Amniotic stem cell (primary cell): ENCODE measurements around the gene DVL1.
A peak's percentile ranks its signal among the peaks of the same experiment; 100 is the strongest.

ENCODE experiments used
- DNase-seq: peaks from one replicate; lab custom pipeline; 2025; lab: John Stamatoyannopoulos, UW

The DVL1 gene

DNA sequence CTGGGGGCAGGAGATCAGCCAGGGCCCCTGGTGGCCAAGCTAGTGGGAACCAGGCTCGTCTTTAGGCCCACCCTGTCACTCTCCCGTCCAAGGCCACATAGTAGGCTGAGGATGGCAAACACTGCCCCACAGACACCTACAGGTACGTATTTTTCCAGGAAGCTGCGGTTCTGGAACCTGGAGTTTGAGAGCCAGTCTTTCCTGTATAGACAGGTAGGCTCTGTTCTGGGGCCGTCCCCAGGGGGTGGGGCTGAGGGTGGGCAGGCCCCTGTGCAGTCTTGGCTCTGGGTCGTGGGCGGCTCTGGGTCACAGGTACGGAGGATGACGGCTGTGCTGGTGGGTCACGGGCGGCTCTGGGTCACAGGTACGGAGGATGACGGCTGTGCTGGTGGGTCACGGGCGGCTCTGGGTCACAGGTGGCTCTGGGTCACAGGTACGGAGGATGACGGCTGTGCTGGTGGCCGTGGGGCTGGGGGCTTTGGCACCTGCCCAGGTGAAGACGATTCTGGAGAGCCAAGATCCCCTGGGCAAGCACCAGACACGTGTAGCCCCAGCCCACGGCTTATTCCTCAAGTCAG, 38.7 kb downstream of the DVL1 start:
- no peak for DNase-seq

- no peak for DNase-seq
Observed at GRCh38 chr1:1310109-1310385, 39.2 kb downstream of the DVL1 start.

DNA sequence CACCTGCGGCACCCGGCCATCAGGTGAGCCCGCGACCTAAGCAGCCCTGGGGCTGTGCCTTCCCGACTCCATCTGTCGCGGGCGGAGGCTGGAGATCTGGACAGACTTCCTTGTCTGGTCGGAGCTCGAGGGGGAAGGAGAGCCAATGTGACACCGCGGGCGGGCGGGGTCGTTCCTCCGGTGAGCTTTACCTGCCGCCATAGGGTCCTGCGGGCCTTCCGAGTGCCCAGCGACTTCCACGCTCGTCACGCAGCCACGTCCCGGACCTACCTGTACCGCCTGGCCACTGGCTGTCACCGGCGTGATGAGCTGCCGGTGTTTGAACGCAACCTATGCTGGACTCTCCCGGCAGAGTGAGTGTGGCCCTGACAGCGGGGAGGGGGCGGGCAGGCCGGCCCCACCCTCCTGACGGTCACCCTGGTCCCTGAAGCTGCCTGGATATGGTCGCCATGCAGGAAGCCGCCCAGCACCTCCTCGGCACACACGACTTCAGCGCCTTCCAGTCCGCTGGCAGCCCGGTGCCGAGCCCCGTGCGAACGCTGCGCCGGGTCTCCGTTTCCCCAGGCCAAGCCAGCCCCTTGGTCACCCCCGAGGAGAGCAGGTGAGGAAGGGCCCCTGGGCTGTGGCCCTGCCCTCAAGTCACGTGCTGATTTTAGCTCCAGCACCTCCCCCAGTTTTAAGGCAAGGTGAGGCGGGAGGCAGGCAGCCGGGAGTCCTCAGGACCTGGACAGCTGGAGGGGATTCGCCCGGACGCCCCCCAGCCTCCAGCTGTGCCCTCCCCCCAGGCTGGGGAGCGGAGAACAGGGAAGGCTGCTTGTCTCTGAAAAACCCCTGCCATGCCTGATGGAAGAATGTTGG, 39.7 kb downstream of the DVL1 start:
- no peak for DNase-seq

DNA sequence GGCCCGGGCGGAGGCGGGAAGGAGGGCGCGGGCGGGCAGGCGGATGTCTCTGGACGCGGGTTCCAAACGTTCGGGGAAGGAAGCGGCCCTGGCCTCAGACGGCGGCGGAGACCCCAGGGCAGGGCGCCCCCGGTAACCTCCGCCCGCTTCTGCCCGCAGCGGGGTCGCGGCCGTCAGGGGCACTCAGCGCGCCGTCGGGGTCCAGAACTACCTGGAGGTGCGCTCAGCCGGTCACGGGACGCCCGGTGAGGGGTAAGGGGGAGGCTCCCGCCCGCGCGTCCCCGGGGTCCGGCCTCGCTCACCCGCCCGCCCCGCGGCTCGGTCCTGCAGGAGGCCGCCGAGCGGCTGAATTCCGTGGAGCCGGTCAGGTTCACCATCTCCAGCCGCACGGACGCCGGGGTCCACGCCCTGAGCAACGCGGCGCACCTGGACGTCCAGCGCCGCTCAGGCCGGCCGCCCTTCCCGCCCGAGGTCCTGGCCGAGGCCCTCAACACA, 40.4 kb downstream of the DVL1 start:
- no peak for DNase-seq

- DNase-seq, result peak; percentile 98
Observed at GRCh38 chr1:1307923-1308755, 41.1 kb downstream of the DVL1 start, which contains the start of the genes ACAP3 and PUSL1. TSS of gene ACAP3 (minus strand) at chr1:1307930. CDS start at chr1:1307815, 115 bp downstream. TSS of gene PUSL1 (plus strand) at chr1:1308597. CDS start at chr1:1308644, 47 bp downstream.

DNA sequence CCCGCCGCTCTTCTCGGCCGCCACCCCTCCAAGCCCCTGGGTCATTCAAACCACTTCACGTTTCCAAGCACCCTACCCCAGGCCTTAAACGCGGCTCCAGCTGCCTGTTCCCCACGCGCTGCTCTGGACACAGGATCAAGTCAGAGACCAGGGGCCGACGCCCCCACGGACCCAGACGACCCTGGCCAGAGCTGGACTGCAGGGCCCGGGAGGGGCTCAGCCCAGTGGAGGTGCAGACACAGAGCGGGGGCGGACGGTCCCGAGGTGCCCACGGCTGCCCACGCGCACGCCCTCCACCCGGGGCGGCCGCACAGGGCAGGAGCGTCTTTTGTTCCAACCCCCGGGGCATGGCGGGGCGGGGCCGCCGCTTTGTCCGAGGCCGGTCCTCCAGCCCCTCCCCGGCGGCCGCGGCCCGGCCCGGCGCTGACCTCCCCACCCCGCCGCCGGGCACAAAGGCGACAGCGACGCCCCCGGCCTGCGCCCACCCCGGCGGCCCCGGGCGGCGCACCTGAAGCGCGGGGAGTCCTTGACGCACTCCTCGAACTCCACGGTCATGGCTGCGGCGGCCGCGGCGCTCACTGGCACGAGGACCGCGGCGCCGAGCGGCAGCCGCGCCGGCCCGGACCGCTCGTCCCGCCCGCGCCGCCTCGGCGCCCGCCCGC, 41.8 kb downstream of the DVL1 start:
- no peak for DNase-seq

GRCh38 chr1:1306661-1307260, 42.5 kb downstream of the DVL1 start:
- no peak for DNase-seq

- no peak for DNase-seq
Observed at GRCh38 chr1:1306070-1306660, 43.1 kb downstream of the DVL1 start.

DNA sequence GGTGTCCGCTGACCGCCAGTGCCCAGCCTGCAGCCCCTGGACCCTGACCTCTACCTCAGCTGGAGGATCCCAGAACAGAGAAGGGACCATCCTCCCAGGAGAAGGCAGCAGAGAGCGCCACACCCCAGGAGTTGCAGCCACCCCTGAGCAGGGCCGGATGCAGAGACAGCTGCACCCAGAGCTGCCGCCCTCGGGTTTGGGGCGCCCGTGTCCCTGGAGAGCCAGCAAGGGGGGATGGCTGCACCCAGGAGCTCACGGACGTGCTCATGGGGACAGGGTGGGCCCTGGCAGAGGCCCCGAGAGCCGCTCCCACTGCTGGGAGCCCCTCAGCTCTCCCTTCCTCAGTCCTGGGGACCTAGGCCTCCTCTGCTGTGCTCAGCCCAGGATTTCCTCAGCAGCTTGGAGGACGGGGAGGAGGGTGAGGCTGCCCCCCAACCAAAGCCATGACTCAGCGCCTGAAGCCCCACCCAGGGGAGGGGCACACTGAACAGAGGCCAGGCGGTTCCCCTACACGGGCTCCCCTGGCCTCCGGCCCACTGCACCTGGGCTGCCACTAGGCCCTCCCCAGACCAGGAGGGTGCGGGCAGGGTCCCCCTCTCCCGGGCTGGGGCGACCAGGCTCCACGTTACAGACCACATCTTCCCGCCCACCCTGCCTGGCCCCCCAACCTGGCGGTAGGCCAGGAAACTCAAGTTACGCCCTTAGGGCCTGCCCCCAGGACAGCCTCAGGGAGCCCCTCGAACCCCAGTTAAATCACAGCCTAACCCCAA, 43.7 kb downstream of the DVL1 start:
- DNase-seq, result no peak

DNA sequence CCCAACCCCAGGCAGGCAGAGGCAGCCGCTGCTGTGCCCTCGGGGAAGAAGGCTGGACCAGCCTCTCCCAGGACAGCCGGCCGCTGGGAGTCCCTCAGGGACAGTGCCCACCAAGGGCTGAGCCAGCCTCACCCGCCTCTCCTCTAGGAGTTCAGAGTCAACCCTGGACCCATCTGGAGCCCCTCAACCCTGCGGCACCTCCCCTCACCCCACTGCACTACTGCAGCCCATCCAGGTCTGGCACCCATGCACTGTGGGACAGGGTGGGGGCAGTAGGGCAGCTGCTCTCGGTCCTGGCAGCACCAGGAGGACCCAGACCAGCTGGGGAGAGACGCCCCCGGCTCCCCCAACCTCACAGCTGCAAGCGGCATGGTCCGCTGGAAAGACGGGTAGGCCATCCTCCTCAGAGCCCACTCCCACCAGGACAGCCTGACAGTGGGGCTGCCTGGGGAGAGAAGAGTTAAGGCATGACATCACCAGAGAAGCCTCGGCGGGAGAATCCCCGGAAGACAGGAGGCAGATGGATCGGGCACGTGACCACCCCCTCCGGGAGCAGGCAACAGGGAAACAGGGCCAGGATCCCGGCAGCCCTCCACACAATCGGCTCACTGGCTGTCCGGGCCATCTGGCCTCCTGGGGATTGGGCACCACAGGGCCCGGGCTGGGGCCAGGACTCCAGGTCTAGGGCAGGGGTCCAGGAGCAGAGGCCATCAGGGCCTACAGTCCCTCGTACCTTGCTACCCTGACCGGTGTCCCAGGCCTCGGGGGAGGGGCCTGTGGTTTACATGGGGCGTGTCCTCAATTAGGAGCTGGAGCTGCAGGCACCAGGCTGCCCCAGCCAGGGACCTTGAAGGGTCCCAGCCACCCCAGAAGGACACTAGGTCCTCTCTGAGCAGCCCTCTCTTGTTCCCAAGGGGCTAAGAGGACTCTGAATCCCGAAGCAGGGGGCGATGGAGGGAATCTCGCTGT, 44.6 kb downstream of the DVL1 start:
- DNase-seq, result no peak

DNA sequence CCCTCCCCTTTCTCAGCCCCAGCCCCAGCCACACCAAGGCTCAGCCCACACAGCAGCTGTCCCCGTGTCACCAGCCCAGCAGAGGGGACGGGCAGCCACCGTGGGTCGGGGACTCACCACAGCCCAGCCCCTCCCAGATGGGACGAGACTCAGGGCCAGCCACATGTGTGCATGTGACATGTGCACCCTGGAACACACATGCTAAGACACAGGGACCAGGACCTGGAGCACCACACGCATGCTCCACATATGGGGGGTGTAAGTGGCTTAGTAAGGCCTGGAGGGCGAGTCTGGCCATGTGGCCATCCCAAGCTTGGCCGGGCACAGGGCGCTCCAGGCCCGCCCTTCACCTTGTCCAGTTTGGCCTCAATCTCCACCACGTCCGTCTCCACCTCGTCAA, 45.5 kb downstream of the DVL1 start:
- no peak for DNase-seq

- DNase-seq, result no peak
Observed at GRCh38 chr1:1302951-1303509, 46.2 kb downstream of the DVL1 start.

DNA sequence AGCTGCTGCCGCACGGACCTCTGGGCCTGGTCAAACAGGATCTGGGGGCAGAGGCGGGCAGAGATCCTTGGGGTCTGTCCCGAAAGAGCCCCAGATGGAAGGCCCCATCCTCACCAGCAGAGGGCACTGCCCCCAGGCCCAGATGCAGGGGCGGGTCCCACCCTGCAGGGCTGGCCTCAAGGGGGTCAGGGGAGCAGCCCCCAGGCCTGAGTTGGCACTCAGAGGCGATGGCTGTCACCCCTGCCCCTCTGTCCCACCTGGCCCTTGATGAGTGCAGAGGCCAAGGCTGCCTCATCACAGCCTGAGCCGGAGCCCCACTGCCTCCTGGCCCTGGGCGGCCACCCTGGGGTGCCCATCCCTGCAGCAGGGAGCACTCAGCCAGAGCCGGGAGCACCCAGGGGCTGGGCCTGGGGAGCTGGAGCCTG, 47.2 kb downstream of the DVL1 start:
- no peak for DNase-seq

- DNase-seq, result no peak
Observed at GRCh38 chr1:1300352-1300739, 48.9 kb downstream of the DVL1 start.

DNA sequence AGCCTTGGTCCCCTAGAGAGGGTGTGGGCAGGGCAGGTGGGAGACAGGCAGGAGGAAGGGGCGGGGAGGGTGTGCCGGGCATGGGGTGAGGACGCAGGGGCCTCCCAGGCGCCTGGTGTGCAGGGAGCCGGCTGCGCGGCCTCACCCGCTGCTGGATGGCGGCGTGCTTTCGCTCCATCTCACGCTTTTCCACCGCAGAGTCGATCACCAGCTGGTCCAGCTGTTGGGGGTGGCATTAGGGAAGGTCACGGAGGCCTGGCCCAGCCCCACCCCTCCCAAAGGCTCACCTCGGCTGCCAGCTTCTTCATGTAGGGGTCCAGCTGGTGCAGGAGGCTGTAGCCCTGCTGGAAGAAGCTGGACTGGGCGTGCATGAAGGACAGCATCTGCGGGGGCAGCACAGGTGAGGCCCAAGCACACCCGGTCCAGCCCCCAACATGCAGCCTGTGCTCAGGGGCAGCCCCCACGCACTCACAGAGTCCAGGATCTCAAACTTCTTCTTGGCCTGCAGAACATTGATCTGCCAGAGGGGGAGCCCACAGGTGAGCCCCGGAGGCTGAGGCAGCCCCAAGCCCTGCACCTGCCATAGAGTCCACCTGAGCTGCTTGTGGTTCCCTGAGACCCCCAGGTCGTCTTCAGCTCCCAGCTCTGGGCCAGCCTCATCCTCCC, 49.4 kb downstream of the DVL1 start:
- DNase-seq, result no peak

- no peak for DNase-seq
Observed at GRCh38 chr1:1298861-1299685, 50.1 kb downstream of the DVL1 start.

DNA sequence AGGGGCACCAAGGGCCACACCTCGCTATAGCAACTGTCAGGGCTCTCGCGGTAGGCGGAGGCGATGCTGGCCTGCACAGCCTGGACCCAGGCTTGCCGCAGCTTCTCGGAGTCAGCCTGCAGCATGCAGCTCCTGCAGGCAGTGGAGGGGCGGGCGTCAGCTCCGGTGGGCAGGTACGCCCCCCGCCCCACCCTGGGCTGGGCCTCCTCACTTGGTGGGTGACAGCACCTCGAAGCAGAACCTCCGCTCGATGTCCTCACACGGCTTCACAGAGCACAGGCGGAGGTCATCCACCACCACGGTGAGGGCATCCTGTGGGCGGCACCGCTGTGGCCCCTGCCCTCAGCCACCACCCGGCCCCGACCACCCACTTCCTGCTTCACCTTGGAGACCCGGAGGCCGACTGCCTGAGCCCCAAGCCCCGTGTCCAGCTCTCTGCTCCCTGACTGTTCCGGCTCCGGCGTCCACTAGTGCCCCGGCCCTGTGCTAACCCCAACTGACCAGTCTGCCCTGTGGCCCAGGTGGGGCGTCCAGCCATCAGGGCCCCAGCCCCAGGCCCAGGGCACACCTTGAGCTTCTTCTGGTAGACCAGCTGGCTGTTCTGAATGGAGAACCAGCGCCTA, 51.3 kb downstream of the DVL1 start:
- DNase-seq, result no peak
